Activated T-cell treated with anti-CD3 and anti-CD28 coated beads, Interleukin-2, amount 50 U/mL, for 72 hours (primary cell): Measurements from ENCODE around the gene COPS9. TPM values are rescaled to one million over a fixed set of nuclear protein-coding genes. Genes with fewer than 3 reads are reported as not detected.

Experiments
- ATAC-seq, 2 donors: fragments of 150-1000 bp; cut with Tn5 transposase; replicated peaks in 1 of 2; 2 replicates each; pipeline ENCODE4 v1.10.0; 2021; ENCODE audit warnings: moderate library complexity in 2 of 2, mild to moderate bottlenecking in 1 of 2
- DNase-seq, 2 donors: peaks; one replicate each; pipeline ENCODE4 v3.0.0; 2021 to 2022; ENCODE audit warnings: mixed read lengths in 1 of 2
- H3K27ac Mint-ChIP-seq: one replicate; pipeline ENCODE4 v1.8.0; 2022; ENCODE audit warnings: mild to moderate bottlenecking, moderate library complexity, mixed read lengths
- H3K27me3 Mint-ChIP-seq: one replicate; pipeline ENCODE4 v1.8.0; 2022; ENCODE audit warnings: low read depth, mixed read lengths
- H3K36me3 Mint-ChIP-seq, 2 donors: one replicate each; pipeline ENCODE4 v1.8.0; 2022; ENCODE audit warnings: mixed read lengths in 2 of 2, mild to moderate bottlenecking in 1 of 2; ENCODE audit not compliant: insufficient read depth in 2 of 2
- H3K4me1 Mint-ChIP-seq: one replicate; pipeline ENCODE4 v1.8.0; 2022; ENCODE audit warnings: low read depth, mixed read lengths
- H3K4me3 Mint-ChIP-seq, 2 donors: one replicate each; pipeline ENCODE4 v1.8.0; 2022; ENCODE audit warnings: mild to moderate bottlenecking in 2 of 2, mixed read lengths in 2 of 2, moderate library complexity in 2 of 2
- H3K9me3 Mint-ChIP-seq, 2 donors: one replicate each; pipeline ENCODE4 v1.8.0; 2022; ENCODE audit warnings: mixed read lengths in 2 of 2
- total RNA-seq, 2 donors: library from RNA; stranded (reverse); gene quantifications; one replicate each; pipeline ENCODE4 v1.2.3, GENCODE V29; 2022

Gene COPS9
- total RNA-seq, 2 donors from 2014 or later = 73.1 to 81.5 TPM

DNA sequence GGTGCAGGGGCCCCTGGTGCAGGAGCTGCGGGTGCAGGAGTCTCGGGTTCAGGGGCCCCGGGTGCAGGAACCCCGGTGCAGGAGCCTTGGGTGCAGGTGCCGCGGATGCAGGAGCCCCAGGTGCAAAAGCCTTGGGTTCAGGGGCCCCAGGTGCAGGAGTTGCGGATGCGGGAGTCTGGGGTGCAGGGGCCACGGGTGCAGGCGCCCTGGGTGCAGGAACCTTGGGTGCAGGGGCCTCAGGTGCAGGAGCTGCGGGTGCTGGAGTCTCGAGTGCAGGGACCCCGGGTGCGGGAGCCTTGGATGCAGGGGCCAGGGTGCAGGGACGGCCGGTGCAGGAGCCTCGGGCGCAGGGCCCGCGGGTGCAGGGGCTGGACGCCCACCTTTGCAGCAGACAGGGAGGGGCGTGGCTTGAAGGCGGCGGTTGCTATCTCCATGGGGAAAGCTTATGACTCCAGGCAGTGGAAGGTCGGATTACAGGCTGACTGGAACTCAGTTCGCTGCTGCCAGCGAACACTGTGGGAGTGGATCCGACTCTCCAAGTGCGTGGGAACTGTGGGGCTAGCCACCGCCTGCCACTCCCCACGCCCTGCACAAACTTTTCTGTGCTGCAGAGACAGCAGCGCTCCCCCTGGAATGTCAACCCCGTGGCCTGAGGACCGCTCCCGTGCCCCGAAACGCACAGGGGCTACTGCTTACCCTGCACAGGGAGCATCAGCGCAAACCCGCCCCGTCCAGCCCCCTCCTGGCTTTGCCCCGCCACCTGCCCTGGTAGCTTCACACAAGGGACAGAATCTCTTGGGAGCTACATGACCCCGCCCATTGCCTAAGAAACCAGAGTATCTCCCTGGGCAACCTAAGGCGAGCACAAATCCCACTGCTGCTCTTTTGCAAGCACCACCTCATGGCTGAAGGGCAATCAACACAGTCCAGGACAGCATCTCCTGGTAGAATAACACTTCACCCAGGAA, 40.3 kb downstream of the COPS9 start:
- no peak overlapping the region for H3K27ac Mint-ChIP-seq
- ATAC-seq = no peak

DNA sequence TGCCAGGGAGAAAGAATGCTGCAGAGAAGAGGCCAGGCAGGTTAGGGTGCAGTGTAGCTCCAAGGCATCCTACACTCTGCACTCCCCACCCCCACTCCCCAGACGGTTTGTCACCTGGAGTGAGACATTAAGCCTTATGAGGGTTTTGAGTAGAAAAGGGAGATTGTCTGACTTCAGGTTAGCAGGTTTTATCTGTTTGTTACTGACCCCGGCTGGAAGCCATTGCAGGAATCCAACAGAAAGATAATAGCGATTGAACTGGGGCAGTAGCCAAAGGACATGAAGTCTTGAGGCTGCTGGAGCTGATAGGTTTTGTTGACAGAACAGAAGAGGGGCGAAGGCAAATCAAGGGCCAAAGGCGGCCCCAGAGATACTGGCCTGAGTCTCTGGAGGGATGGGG, 46.8 kb downstream of the COPS9 start:
- H3K27ac Mint-ChIP-seq = no peak overlapping the region
- H3K9me3 Mint-ChIP-seq = peaks cover 8 to 11% of the 10 kb centered on the region in 2 donors
- ATAC-seq (no peak), DNase-seq (no peak)
- no peaks in the 10 kb centered on the region for H3K4me1 Mint-ChIP-seq
- peaks cover 41% of the 10 kb centered on the region for H3K27me3 Mint-ChIP-seq
- H3K4me3 Mint-ChIP-seq = no peak overlapping the region
- peaks cover 8 to 12% of the 10 kb centered on the region in 2 donors for H3K36me3 Mint-ChIP-seq

More for the DNA sequence above, 40.3 kb downstream of the COPS9 start:
- DNase-seq = no peak
- H3K9me3 Mint-ChIP-seq = peaks cover 2% of the 10 kb centered on the region in 2 donors
- no peaks in the 10 kb centered on the region for H3K4me1 Mint-ChIP-seq
- H3K27me3 Mint-ChIP-seq = peaks cover 70% of the 10 kb centered on the region
- no peak overlapping the region for H3K4me3 Mint-ChIP-seq
- H3K36me3 Mint-ChIP-seq = peaks cover 6 to 8% of the 10 kb centered on the region in 2 donors

DNA sequence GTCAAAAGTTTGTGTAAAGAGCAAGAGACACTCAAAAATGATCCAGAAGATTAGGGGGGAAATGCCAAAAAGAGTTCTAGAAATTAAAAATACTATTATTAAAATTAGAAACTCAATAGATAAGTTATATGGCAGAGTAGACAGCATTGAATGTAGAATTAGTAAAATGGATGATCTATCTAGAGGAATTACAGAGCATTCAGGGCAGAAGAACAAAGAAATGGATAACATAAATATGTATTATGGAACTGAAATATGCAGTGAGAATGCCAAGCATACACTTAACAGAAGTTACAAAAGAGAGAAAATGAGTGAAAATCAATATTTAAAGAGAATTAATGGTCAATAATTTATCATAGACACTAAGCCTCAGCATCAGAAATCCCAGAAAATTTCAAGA, 49.5 kb downstream of the COPS9 start:
- peaks cover 29% of the 10 kb centered on the region for H3K27me3 Mint-ChIP-seq
- no peak overlapping the region for H3K4me3 Mint-ChIP-seq
- no peaks in the 10 kb centered on the region for H3K4me1 Mint-ChIP-seq
- no peak overlapping the region for H3K27ac Mint-ChIP-seq
- no peak for DNase-seq
- no peak for ATAC-seq
- H3K9me3 Mint-ChIP-seq = peaks cover 8 to 11% of the 10 kb centered on the region in 2 donors
- H3K36me3 Mint-ChIP-seq = peaks cover 5 to 12% of the 10 kb centered on the region in 2 donors

Other genes with a start within 250 kb of the COPS9 start
- 100 to 1,000 TPM; 112 to 116 TPM for gene NDUFA10, start 111.0 kb downstream of the COPS9 start, total RNA-seq
- gene OR6B2, start 105.9 kb downstream of the COPS9 start, total RNA-seq = not detected
- not detected for gene OR6B3, start 82.8 kb downstream of the COPS9 start, total RNA-seq
- gene OTOS, start 4.4 kb upstream of the COPS9 start, total RNA-seq = not detected